Endothelial cell of umbilical vein (primary cell): ENCODE data around the gene KCNN3. TPM values are rescaled to one million over a fixed set of nuclear protein-coding genes. Genes with fewer than 3 reads are reported as not detected.

Experiments used
- BruUV-seq: library from RNA; stranded (reverse); fragments of 400-500 nt; replicated peaks from 2 replicates; lab custom pipeline; 2021; lab: Mats Ljungman, UMichigan
- CTCF ChIA-PET: fragments of 300-600, 350-600 bp; sonication (Branson Sonifier 250); formaldehyde crosslinking; loops from one replicate; lab custom pipeline; 2021; ENCODE audit warnings: antibody characterized with exemption, inconsistent platforms; lab: Charles Lee
- POLR2A ChIA-PET: fragments of 300-600, 350-600 bp; sonication (Branson Sonifier 250); formaldehyde crosslinking; loops from one replicate; lab custom pipeline; 2021; ENCODE audit warnings: antibody characterized with exemption, inconsistent platforms; lab: Charles Lee
- DNase-seq: peaks from one replicate; pipeline ENCODE4 v3.0.0-alpha.2; 2011; ENCODE audit warnings: low read depth, low spot score
- FAIRE-seq: peaks from 2 replicates; lab custom pipeline; 2011; peaks lifted over from hg19 to GRCh38; lab: Jason Lieb, UNC
- H2AFZ ChIP-seq: 2 replicates; pipeline ENCODE4 v1.6.0; 2012; ENCODE audit warnings: low read depth, low read length, control low read depth, inconsistent platforms
- H3K27ac ChIP-seq: 2 replicates; pipeline ENCODE4 v1.5.1; 2011; ENCODE audit warnings: low read depth, mild to moderate bottlenecking, control low read depth, low read length, moderate library complexity; ENCODE audit not compliant: insufficient read depth
- H3K27me3 ChIP-seq, 2 experiments: 2 replicates each; pipeline versions ENCODE4 v1.6.0 to v1.6.1; 2011; ENCODE audit warnings: low read length in 2 of 2, mixed read lengths in 1 of 2; ENCODE audit not compliant: control insufficient read depth in 2 of 2, insufficient read depth in 2 of 2
- H3K36me3 ChIP-seq, 2 experiments: 2 replicates in 1 of 2; 3 replicates in 1 of 2; pipeline ENCODE4 v1.5.1; 2011; ENCODE audit warnings: low read length in 2 of 2, mild to moderate bottlenecking in 1 of 2, moderate library complexity in 1 of 2; ENCODE audit not compliant: control insufficient read depth in 2 of 2, insufficient read depth in 2 of 2; ENCODE audit errors: extremely low read depth in 1 of 2
- H3K4me1 ChIP-seq: 3 replicates; pipeline ENCODE4 v1.5.1; 2011; ENCODE audit warnings: mild to moderate bottlenecking, low read length; ENCODE audit not compliant: control insufficient read depth, insufficient read depth; ENCODE audit errors: extremely low read depth
- H3K4me2 ChIP-seq: 2 replicates; pipeline ENCODE4 v1.6.1; 2011; ENCODE audit warnings: low read length, control low read depth, mixed read lengths; ENCODE audit not compliant: insufficient read depth
- H3K4me3 ChIP-seq, 3 experiments: fragments of 200-600 bp in 1 of 3; sonication (generic), shearing (Covaris generic) in 1 of 3; replicated peaks in 1 of 3; 2 replicates each; pipeline ENCODE4 v1.5.1; 2011 to 2016; ENCODE audit warnings: control low read depth in 3 of 3, low read length in 3 of 3, mild to moderate bottlenecking in 2 of 3, inconsistent platforms in 1 of 3, low read depth in 1 of 3, moderate library complexity in 1 of 3; ENCODE audit not compliant: insufficient read depth in 1 of 3
- H3K79me2 ChIP-seq: 2 replicates; pipeline ENCODE4 v1.6.0; 2012; ENCODE audit warnings: low read length, inconsistent platforms; ENCODE audit not compliant: control insufficient read depth, insufficient read depth
- H3K9ac ChIP-seq: replicated peaks from 2 replicates; pipeline ENCODE3; 2011; ENCODE audit warnings: low read length, control low read depth; ENCODE audit not compliant: insufficient read depth; ENCODE audit errors: extremely low read depth
- H3K9me1 ChIP-seq: replicated peaks from 3 replicates; pipeline ENCODE4 v1.6.0; 2011; ENCODE audit warnings: mild to moderate bottlenecking, low read length; ENCODE audit not compliant: control insufficient read depth, insufficient read depth; ENCODE audit errors: extremely low read depth
- H3K9me3 ChIP-seq: replicated peaks from 2 replicates; pipeline ENCODE4 v1.5.1; 2012; ENCODE audit warnings: low read length, inconsistent platforms; ENCODE audit not compliant: control insufficient read depth, insufficient read depth
- H4K20me1 ChIP-seq: replicated peaks from 2 replicates; pipeline ENCODE3; 2011; ENCODE audit warnings: mild to moderate bottlenecking, low read length; ENCODE audit not compliant: control insufficient read depth, insufficient read depth; ENCODE audit errors: extremely low read depth
- CTCF ChIP-seq, 2 donors: IDR thresholded peaks; 1 replicate in 1 of 2; 2 replicates in 1 of 2; pipeline ENCODE4 v1.5.1; 2011; ENCODE audit warnings: low read length in 2 of 2, mild to moderate bottlenecking in 2 of 2, moderate library complexity in 2 of 2, control low read depth in 1 of 2, inconsistent platforms in 1 of 2, low read depth in 1 of 2; ENCODE audit not compliant: insufficient read depth in 1 of 2; ENCODE audit errors: extremely low read depth in 1 of 2
- EZH2 ChIP-seq: IDR thresholded peaks from 2 replicates; pipeline ENCODE4 v1.6.1; 2012; ENCODE audit warnings: borderline replicate concordance, low read depth, mild to moderate bottlenecking, moderate library complexity, low read length, inconsistent platforms; ENCODE audit not compliant: severe bottlenecking
- FOS ChIP-seq: IDR thresholded peaks from 2 replicates; pipeline ENCODE4 v1.6.1; 2011; ENCODE audit warnings: mild to moderate bottlenecking, low read length, moderate library complexity, borderline replicate concordance; ENCODE audit not compliant: insufficient read depth
- GATA2 ChIP-seq: IDR thresholded peaks from 2 replicates; pipeline ENCODE4 v1.7.0; 2011; ENCODE audit warnings: low read depth, mild to moderate bottlenecking, moderate library complexity, mixed read lengths, low read length; ENCODE audit not compliant: insufficient read length, insufficient read depth
- JUN ChIP-seq: IDR thresholded peaks from 2 replicates; pipeline ENCODE4 v1.6.1; 2011; ENCODE audit warnings: borderline replicate concordance, low read depth; ENCODE audit not compliant: insufficient read length, insufficient read depth
- MAX ChIP-seq: IDR thresholded peaks from 2 replicates; pipeline ENCODE4 v1.6.1; 2011; ENCODE audit not compliant: insufficient read depth, insufficient read length
- MYC ChIP-seq: IDR thresholded peaks from one replicate; pipeline ENCODE4 v1.6.1; 2011; ENCODE audit warnings: mild to moderate bottlenecking, low read depth, low read length
- POLR2A ChIP-seq: IDR thresholded peaks from 2 replicates; pipeline ENCODE4 v1.6.1; 2012; ENCODE audit warnings: low read depth, mild to moderate bottlenecking, control low read depth, low read length
- POLR2AphosphoS5 ChIP-seq: IDR thresholded peaks from 2 replicates; pipeline ENCODE4 v1.6.1; 2012; ENCODE audit warnings: low read depth, mild to moderate bottlenecking, control low read depth, low read length, moderate library complexity; ENCODE audit not compliant: insufficient read depth
- dilution Hi-C: fragments of 300-500 bp; cut with MboI; formaldehyde crosslinking; loops from one replicate; pipeline ENCODE4 v1.15.0; 2019; ENCODE audit warnings: low sequenced_read_pairs; ENCODE audit not compliant: extremely low pct_ligation_motif_present
- intact Hi-C: fragments of 100-400 bp; cut with micrococcal nuclease; formaldehyde crosslinking; loops from one replicate; pipeline ENCODE4 v1.10.0; 2022
- polyA plus RNA-seq, 4 experiments: library from polyadenylated mRNA; depleted of rRNA in 3 of 4; stranded (reverse) in 3 of 4; unstranded in 1 of 4; fragments of >200 nt; gene quantifications; 2 replicates each; pipeline versions ENCODE4 v1.2.1 to v1.2.3, GENCODE V29; 2011 to 2012; ENCODE audit warnings: missing spikeins in 1 of 4
- total RNA-seq: library from RNA; stranded (reverse); gene quantifications from 2 replicates; pipeline ENCODE4 v1.2.3, GENCODE V29; 2021

KCNN3 gene
- total and polyA plus RNA-seq, 2 donors (not counting 3 experiments of a cell fraction or from before 2014, with no cell fraction given): 0.91 to 1.1 TPM

GRCh38 chr1:154838461-154838860 is 31.6 kb downstream of the KCNN3 start:
- Histone ChIP-seq H3K4me2 (no peak overlapping the region), H3K4me1 (peaks cover 22% of the 10 kb centered on the region), H3K79me2 (no peaks in the 10 kb centered on the region), H3K36me3 (no peaks in the 10 kb centered on the region), H2AFZ (no peak overlapping the region), H3K9me1 (no peaks in the 10 kb centered on the region), H4K20me1 (no peaks in the 10 kb centered on the region), H3K27me3 (no peaks in the 10 kb centered on the region), H3K4me3 (no peak overlapping the region), H3K9me3 (no peaks in the 10 kb centered on the region), H3K9ac (no peak overlapping the region), H3K27ac (no peak overlapping the region)
- TF ChIP-seq MYC (no peak), CTCF (IDR thresholded peaks at IDR 0.05; ENCODE audit: extremely low read depth in 1 of 2, insufficient read depth in 1 of 2, low read depth in 1 of 2, low read length in 2 of 2) (no peak), POLR2AphosphoS5 (no peak), EZH2 (no peak), GATA2 (no peak), MAX (no peak), JUN (no peak), POLR2A (no peak), FOS (no peak)
- no TSS peak for BruUV-seq
- CTCF ChIA-PET: interaction anchor here (1.0 to 2.4 kb wide), 6 partner anchors 9 to 87 kb away, joined by 3 to 5 read pairs (median 4); no protein-coding TSS in a partner anchor
- POLR2A ChIA-PET: no interaction called here
- dilution Hi-C loops: no loop called here
- FAIRE-seq: no peak
- intact Hi-C loops: loop anchor here (5.0 kb wide), 1 partner anchor 39 kb away; no protein-coding TSS in a partner anchor
- DNase-seq: no peak
